ENCODE measurements around the gene ASIC2.

ASIC2 gene

GRCh38 chr17:33204156-33204555 lies 88.9 kb downstream of the ASIC2 start:
- no peak for DNase-seq (ENCODE audit: low spot score)

GRCh38 chr17:33202796-33203495 lies 90.1 kb downstream of the ASIC2 start:
- no peak for DNase-seq (ENCODE audit: low spot score)

- no peak for DNase-seq (ENCODE audit: low spot score)
These were observed 91.1 kb downstream of the ASIC2 start for GRCh38 chr17:33202021-33202420.

GRCh38 chr17:33201283-33201682 lies 91.8 kb downstream of the ASIC2 start:
- no peak for DNase-seq (ENCODE audit: low spot score)

GRCh38 chr17:33200587-33200986 lies 92.5 kb downstream of the ASIC2 start:
- peak; percentile 25 for DNase-seq (ENCODE audit: low spot score)

- DNase-seq (ENCODE audit: low spot score), result no peak
These were observed 93.3 kb downstream of the ASIC2 start for GRCh38 chr17:33199571-33200510.

- DNase-seq (ENCODE audit: low spot score), result no peak
These were observed 94.1 kb downstream of the ASIC2 start for GRCh38 chr17:33198954-33199353.

GRCh38 chr17:33197342-33197741 lies 95.8 kb downstream of the ASIC2 start:
- no peak for DNase-seq (ENCODE audit: low spot score)

- no peak for DNase-seq (ENCODE audit: low spot score)
These were observed 96.2 kb downstream of the ASIC2 start for GRCh38 chr17:33196883-33197282.

GRCh38 chr17:33192951-33193911 lies 99.9 kb downstream of the ASIC2 start:
- no peak for DNase-seq (ENCODE audit: low spot score)

GRCh38 chr17:33183487-33184026 lies 109.5 kb downstream of the ASIC2 start:
- DNase-seq (ENCODE audit: low spot score), result peak; percentile 29

- no peak for DNase-seq (ENCODE audit: low spot score)
These were observed 113.9 kb downstream of the ASIC2 start for GRCh38 chr17:33179151-33179550.

GRCh38 chr17:33178681-33179080 lies 114.4 kb downstream of the ASIC2 start:
- peak; percentile 22 for DNase-seq (ENCODE audit: low spot score)

- no peak for DNase-seq (ENCODE audit: low spot score)
These were observed 117.5 kb downstream of the ASIC2 start for GRCh38 chr17:33175562-33175961.

GRCh38 chr17:33171931-33172330 lies 121.2 kb downstream of the ASIC2 start:
- DNase-seq (ENCODE audit: low spot score), result no peak

- peak; percentile 79 for DNase-seq (ENCODE audit: low spot score)
These were observed 123.4 kb downstream of the ASIC2 start for GRCh38 chr17:33169580-33170285.

- DNase-seq (ENCODE audit: low spot score), result no peak
These were observed 125.4 kb downstream of the ASIC2 start for GRCh38 chr17:33167736-33168135.

- no peak for DNase-seq (ENCODE audit: low spot score)
These were observed 126.6 kb downstream of the ASIC2 start for GRCh38 chr17:33166472-33166871.

GRCh38 chr17:33164169-33164881 lies 128.8 kb downstream of the ASIC2 start:
- DNase-seq (ENCODE audit: low spot score), result peak; percentile 56

- DNase-seq (ENCODE audit: low spot score), result no peak
These were observed 129.4 kb downstream of the ASIC2 start for GRCh38 chr17:33163533-33164168.
